ENCODE measurements around the gene PNRC2.
A peak's percentile ranks its signal among the peaks of the same experiment; 100 is the strongest.

PNRC2 gene

GRCh38 chr1:23927097-23927496 lies 32.5 kb upstream of the PNRC2 start:
- DNase-seq (ENCODE audit: low spot score) = no peak
- no peak for TF ChIP-seq CTCF (IDR thresholded peaks at IDR 0.05; ENCODE audit: extremely low read depth, missing control alignments)

GRCh38 chr1:23928789-23929188 lies 30.8 kb upstream of the PNRC2 start:
- TF ChIP-seq CTCF (IDR thresholded peaks at IDR 0.05; ENCODE audit: extremely low read depth, missing control alignments) = no peak
- no peak for DNase-seq (ENCODE audit: low spot score)

- TF ChIP-seq CTCF (IDR thresholded peaks at IDR 0.05; ENCODE audit: extremely low read depth, missing control alignments) = no peak
These were observed 29.4 kb upstream of the PNRC2 start for GRCh38 chr1:23930270-23930669.

GRCh38 chr1:23930861-23931490 lies 28.7 kb upstream of the PNRC2 start:
- TF ChIP-seq CTCF (IDR thresholded peaks at IDR 0.05; ENCODE audit: extremely low read depth, missing control alignments) = no peak
- peak; percentile 44 for DNase-seq (ENCODE audit: low spot score)

More at GRCh38 chr1:23930270-23930669, 29.4 kb upstream of the PNRC2 start:
- DNase-seq (ENCODE audit: low spot score) = no peak

- no peak for TF ChIP-seq CTCF (IDR thresholded peaks at IDR 0.05; ENCODE audit: extremely low read depth, missing control alignments)
- DNase-seq (ENCODE audit: low spot score) = no peak
These were observed 28.1 kb upstream of the PNRC2 start for GRCh38 chr1:23931491-23931880.

- no peak for DNase-seq (ENCODE audit: low spot score)
- TF ChIP-seq CTCF (IDR thresholded peaks at IDR 0.05; ENCODE audit: extremely low read depth, missing control alignments) = no peak
These were observed 23.0 kb upstream of the PNRC2 start for GRCh38 chr1:23936481-23937176.

- no peak for DNase-seq (ENCODE audit: low spot score)
- TF ChIP-seq CTCF (IDR thresholded peaks at IDR 0.05; ENCODE audit: extremely low read depth, missing control alignments) = no peak
These were observed 12.3 kb upstream of the PNRC2 start for GRCh38 chr1:23947366-23947765.

All from GM20000 (cell line).